Keratinocyte (primary cell): ENCODE data around the gene SDC3. TPM values are rescaled to one million over a fixed set of nuclear protein-coding genes. Genes with fewer than 3 reads are reported as not detected.

Experiments
- DNase-seq: peaks from one replicate; pipeline ENCODE4 v3.0.0-alpha.2; 2011; ENCODE audit warnings: low read depth, missing footprints, low spot score
- FAIRE-seq: peaks from 2 replicates; lab custom pipeline; 2011; peaks lifted over from hg19 to GRCh38; lab: Jason Lieb, UNC
- H2AFZ ChIP-seq: 2 replicates; pipeline ENCODE4 v1.6.0; 2012; ENCODE audit warnings: low read length, control low read depth, inconsistent platforms; ENCODE audit not compliant: control insufficient read depth
- H3K27ac ChIP-seq: 2 replicates; pipeline ENCODE4 v1.5.1; 2011; ENCODE audit warnings: low read length; ENCODE audit not compliant: control insufficient read depth, insufficient read depth
- H3K27me3 ChIP-seq: 3 replicates; pipeline ENCODE4 v1.6.0; 2011; ENCODE audit warnings: low read length; ENCODE audit not compliant: control insufficient read depth, insufficient read depth; ENCODE audit errors: extremely low read depth
- H3K36me3 ChIP-seq, 2 experiments: 2 replicates in 1 of 2; 3 replicates in 1 of 2; pipeline ENCODE4 v1.5.1; 2011; ENCODE audit warnings: low read length in 2 of 2, mild to moderate bottlenecking in 1 of 2; ENCODE audit not compliant: control insufficient read depth in 2 of 2, insufficient read depth in 2 of 2; ENCODE audit errors: extremely low read depth in 1 of 2
- H3K4me1 ChIP-seq: 3 replicates; pipeline ENCODE4 v1.5.1; 2011; ENCODE audit warnings: low read length; ENCODE audit not compliant: control insufficient read depth, insufficient read depth; ENCODE audit errors: extremely low read depth
- H3K4me2 ChIP-seq: 3 replicates; pipeline ENCODE4 v1.6.0; 2011; ENCODE audit warnings: low read depth, low read length; ENCODE audit not compliant: control insufficient read depth, insufficient read depth; ENCODE audit errors: extremely low read depth
- H3K4me3 ChIP-seq, 3 experiments: fragments of 200-600 bp in 1 of 3; sonication (generic) in 1 of 3; 2 replicates in 2 of 3; 3 replicates in 1 of 3; pipeline ENCODE4 v1.5.1; 2011 to 2016; ENCODE audit warnings: low read length in 3 of 3, mild to moderate bottlenecking in 3 of 3, control low read depth in 2 of 3, inconsistent platforms in 1 of 3, low read depth in 1 of 3, mixed read lengths in 1 of 3, mixed run types in 1 of 3, moderate library complexity in 1 of 3; ENCODE audit not compliant: control insufficient read depth in 2 of 3, insufficient read depth in 2 of 3; ENCODE audit errors: extremely low read depth in 1 of 3
- H3K79me2 ChIP-seq: 2 replicates; pipeline ENCODE4 v1.6.0; 2012; ENCODE audit warnings: low read length; ENCODE audit not compliant: control insufficient read depth, insufficient read depth
- H3K9ac ChIP-seq: 3 replicates; pipeline ENCODE4 v1.6.0; 2011; ENCODE audit warnings: low read length; ENCODE audit not compliant: control insufficient read depth, insufficient read depth; ENCODE audit errors: extremely low read depth
- H3K9me1 ChIP-seq: 3 replicates; pipeline ENCODE4 v1.6.0; 2011; ENCODE audit warnings: low read length; ENCODE audit not compliant: control insufficient read depth, insufficient read depth; ENCODE audit errors: extremely low read depth
- H3K9me3 ChIP-seq: 2 replicates; pipeline ENCODE4 v1.5.1; 2012; ENCODE audit warnings: low read depth, low read length; ENCODE audit not compliant: control insufficient read depth
- H4K20me1 ChIP-seq: 3 replicates; pipeline ENCODE4 v1.6.0; 2011; ENCODE audit warnings: low read length; ENCODE audit not compliant: control insufficient read depth, insufficient read depth; ENCODE audit errors: extremely low read depth
- EZH2 ChIP-seq: IDR thresholded peaks from one replicate; pipeline ENCODE4 v1.6.1; 2012; ENCODE audit warnings: inconsistent platforms, mild to moderate bottlenecking, low read length, moderate library complexity
- dilution Hi-C: fragments of 300-500 bp; cut with MboI; formaldehyde crosslinking; loops from one replicate; pipeline ENCODE4 v1.7.0; 2020; ENCODE audit warnings: low sequenced_read_pairs; ENCODE audit not compliant: extremely low pct_ligation_motif_present
- polyA plus RNA-seq, 5 experiments: library from polyadenylated mRNA; depleted of rRNA in 3 of 5; stranded (reverse) in 3 of 5; stranded (forward) in 1 of 5; unstranded in 1 of 5; fragments of >200 nt; gene quantifications; 1 replicate in 1 of 5; 2 replicates in 3 of 5; 3 replicates in 1 of 5; pipeline versions ENCODE4 v1.2.1 to v1.2.3, GENCODE V29; 2011 to 2012; ENCODE audit warnings: missing spikeins in 2 of 5, low read depth in 1 of 5, low replicate concordance in 1 of 5
- TF ChIP-seq, protein P1 (sequence below), 3 experiments: IDR thresholded peaks in 1 of 3; conservative IDR thresholded peaks in 1 of 3; optimal IDR thresholded peaks in 1 of 3; 2 replicates in 2 of 3; 3 replicates in 1 of 3; pipeline versions ENCODE3 to v1.5.1; 2011; ENCODE audit warnings: low read length in 3 of 3, mild to moderate bottlenecking in 3 of 3, moderate library complexity in 2 of 3, control low read depth in 1 of 3, inconsistent platforms in 1 of 3; ENCODE audit not compliant: insufficient read depth in 2 of 3; ENCODE audit errors: extremely low read depth in 1 of 3

Gene SDC3
- polyA plus RNA-seq, 1 donor (not counting 4 experiments of a cell fraction or from before 2014, with no cell fraction given) = 8.8 TPM

DNA sequence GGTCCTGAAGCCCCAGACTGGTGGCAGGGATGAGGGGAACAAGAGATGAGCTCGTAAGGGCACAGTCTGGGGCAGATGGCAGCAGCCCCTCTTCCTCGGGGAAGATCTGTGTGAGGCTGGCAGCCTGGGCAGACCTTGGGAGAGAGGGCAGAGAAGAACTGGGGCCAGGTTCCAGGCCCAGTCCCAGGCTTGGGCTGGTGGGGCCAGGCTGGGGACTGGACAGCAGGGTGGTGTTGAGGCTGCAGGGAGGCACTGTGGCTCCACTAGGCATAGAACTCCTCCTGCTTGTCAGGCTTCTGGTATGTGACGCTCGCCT lies 35.7 kb downstream of the SDC3 start:
- Histone ChIP-seq H3K79me2 (no peaks in the 10 kb centered on the region), H4K20me1 (no peaks in the 10 kb centered on the region), H3K9me1 (no peaks in the 10 kb centered on the region), H2AFZ (no peak overlapping the region), H3K36me3 (peaks cover 12 to 21% of the 10 kb centered on the region in 2 experiments), H3K4me3 (no peak overlapping the region), H3K4me2 (no peak overlapping the region), H3K4me1 (peaks cover 7% of the 10 kb centered on the region), H3K27ac (no peak overlapping the region), H3K27me3 (no peaks in the 10 kb centered on the region), H3K9ac (no peak overlapping the region), H3K9me3 (peaks cover 16% of the 10 kb centered on the region)
- DNase-seq (no peak), FAIRE-seq (no peak)
- dilution Hi-C loops = no loop called here
- TF ChIP-seq, protein P1, sequence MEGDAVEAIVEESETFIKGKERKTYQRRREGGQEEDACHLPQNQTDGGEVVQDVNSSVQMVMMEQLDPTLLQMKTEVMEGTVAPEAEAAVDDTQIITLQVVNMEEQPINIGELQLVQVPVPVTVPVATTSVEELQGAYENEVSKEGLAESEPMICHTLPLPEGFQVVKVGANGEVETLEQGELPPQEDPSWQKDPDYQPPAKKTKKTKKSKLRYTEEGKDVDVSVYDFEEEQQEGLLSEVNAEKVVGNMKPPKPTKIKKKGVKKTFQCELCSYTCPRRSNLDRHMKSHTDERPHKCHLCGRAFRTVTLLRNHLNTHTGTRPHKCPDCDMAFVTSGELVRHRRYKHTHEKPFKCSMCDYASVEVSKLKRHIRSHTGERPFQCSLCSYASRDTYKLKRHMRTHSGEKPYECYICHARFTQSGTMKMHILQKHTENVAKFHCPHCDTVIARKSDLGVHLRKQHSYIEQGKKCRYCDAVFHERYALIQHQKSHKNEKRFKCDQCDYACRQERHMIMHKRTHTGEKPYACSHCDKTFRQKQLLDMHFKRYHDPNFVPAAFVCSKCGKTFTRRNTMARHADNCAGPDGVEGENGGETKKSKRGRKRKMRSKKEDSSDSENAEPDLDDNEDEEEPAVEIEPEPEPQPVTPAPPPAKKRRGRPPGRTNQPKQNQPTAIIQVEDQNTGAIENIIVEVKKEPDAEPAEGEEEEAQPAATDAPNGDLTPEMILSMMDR (optimal IDR thresholded peaks at IDR 0.05 in 1 of 3, IDR thresholded peaks at IDR 0.05 in 1 of 3, conservative IDR thresholded peaks at IDR 0.05 in 1 of 3; ENCODE audit: extremely low read depth in 1 of 3, insufficient read depth in 2 of 3, low read length in 3 of 3) = no peak
- no peak for TF ChIP-seq EZH2

DNA sequence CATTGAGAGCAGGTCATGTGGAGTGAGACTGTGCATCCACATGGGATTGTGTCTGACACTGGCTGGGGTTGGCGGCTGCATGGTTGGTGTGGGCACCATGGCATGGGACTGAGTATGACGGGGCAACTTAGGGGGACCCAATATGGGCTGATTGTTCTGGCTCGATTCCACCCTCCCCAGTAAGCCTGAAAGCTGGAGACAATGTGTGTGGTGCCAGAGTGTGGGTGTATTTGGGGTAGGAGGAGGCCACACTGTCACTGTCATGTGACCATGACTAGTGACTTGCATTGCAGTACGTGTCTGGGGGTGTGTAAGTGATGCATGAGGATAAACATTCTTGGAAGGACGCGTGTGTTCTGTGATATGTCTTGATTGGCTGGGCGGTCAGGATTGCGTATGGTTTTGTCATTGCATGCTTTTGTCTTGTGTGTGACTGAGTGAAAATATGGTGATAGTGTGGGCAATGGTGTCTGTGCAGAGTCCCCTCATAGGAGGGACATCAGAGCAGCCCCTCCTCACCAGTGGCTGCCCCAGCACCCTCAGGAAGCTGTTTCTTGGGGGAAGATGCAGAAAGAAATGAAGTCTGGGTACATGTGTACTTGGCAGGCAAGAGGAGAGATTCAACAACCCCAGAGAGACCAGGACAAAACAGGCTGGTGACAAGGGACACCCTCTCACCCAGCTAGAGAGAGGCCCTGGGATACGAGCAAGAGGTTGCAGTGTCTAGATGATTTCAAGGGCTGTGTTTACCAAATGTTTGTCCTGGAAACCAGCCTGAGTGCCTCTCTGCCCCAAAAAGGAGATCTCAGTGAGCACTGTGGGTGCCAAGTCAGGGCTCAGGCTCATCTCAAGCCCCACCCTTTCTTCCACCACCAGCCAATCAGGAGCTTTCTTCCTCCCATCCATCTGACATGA lies 36.3 kb downstream of the SDC3 start:
- no peak for FAIRE-seq
- dilution Hi-C loops = no loop called here

More for the DNA sequence above, 36.3 kb downstream of the SDC3 start:
- no peak overlapping the region for H3K4me2 ChIP-seq
- DNase-seq = no peak
- H3K9me3 ChIP-seq = peaks cover 16% of the 10 kb centered on the region
- H3K27ac ChIP-seq = no peak overlapping the region
- H2AFZ ChIP-seq = no peak overlapping the region
- H3K9ac ChIP-seq = no peak overlapping the region
- H3K36me3 ChIP-seq = peaks cover 12 to 21% of the 10 kb centered on the region in 2 experiments
- H3K4me3 ChIP-seq = no peak overlapping the region
- H3K79me2 ChIP-seq = no peaks in the 10 kb centered on the region
- H3K27me3 ChIP-seq = no peaks in the 10 kb centered on the region
- no peaks in the 10 kb centered on the region for H3K9me1 ChIP-seq
- no peaks in the 10 kb centered on the region for H4K20me1 ChIP-seq
- H3K4me1 ChIP-seq = peaks cover 5% of the 10 kb centered on the region
- no peak for TF ChIP-seq EZH2
- TF ChIP-seq, protein P1 (optimal IDR thresholded peaks at IDR 0.05 in 1 of 3, IDR thresholded peaks at IDR 0.05 in 1 of 3, conservative IDR thresholded peaks at IDR 0.05 in 1 of 3; ENCODE audit: extremely low read depth in 1 of 3, insufficient read depth in 2 of 3, low read length in 3 of 3) = no peak
